ENCODE data around the gene SEPTIN5.

The SEPTIN5 gene

GRCh38 chr22:19686946-19687345 is 27.4 kb upstream of the SEPTIN5 start:
- DNase-seq (ENCODE audit: insufficient read length, low spot score): no peak
- no peak for FAIRE-seq
- TF ChIP-seq CTCF (IDR thresholded peaks at IDR 0.05; ENCODE audit: insufficient read depth, missing control alignments): no peak

- no peak for TF ChIP-seq CTCF (IDR thresholded peaks at IDR 0.05; ENCODE audit: insufficient read depth, missing control alignments)
- no peak for DNase-seq (ENCODE audit: insufficient read length, low spot score)
- FAIRE-seq: no peak
Observed at GRCh38 chr22:19687561-19688300, 26.6 kb upstream of the SEPTIN5 start.

GRCh38 chr22:19688301-19689290 is 25.7 kb upstream of the SEPTIN5 start:
- FAIRE-seq (no peak), DNase-seq (ENCODE audit: insufficient read length, low spot score) (no peak)
- no peak for TF ChIP-seq CTCF (IDR thresholded peaks at IDR 0.05; ENCODE audit: insufficient read depth, missing control alignments)

- DNase-seq (ENCODE audit: insufficient read length, low spot score) (no peak), FAIRE-seq (no peak)
- TF ChIP-seq CTCF (IDR thresholded peaks at IDR 0.05; ENCODE audit: insufficient read depth, missing control alignments): no peak
Observed at GRCh38 chr22:19689408-19689807, 24.9 kb upstream of the SEPTIN5 start.

GRCh38 chr22:19691007-19691720 is 23.1 kb upstream of the SEPTIN5 start:
- FAIRE-seq (no peak), DNase-seq (ENCODE audit: insufficient read length, low spot score) (no peak)
- TF ChIP-seq CTCF (IDR thresholded peaks at IDR 0.05; ENCODE audit: insufficient read depth, missing control alignments): no peak

GRCh38 chr22:19691721-19692341 is 22.5 kb upstream of the SEPTIN5 start:
- FAIRE-seq (no peak), DNase-seq (ENCODE audit: insufficient read length, low spot score) (no peak)
- no peak for TF ChIP-seq CTCF (IDR thresholded peaks at IDR 0.05; ENCODE audit: insufficient read depth, missing control alignments)

Measured in D721Med (cell line).